Measurements from ENCODE around the gene KATNAL1. TPM values are rescaled to one million over a fixed set of nuclear protein-coding genes. Genes with fewer than 3 reads are reported as not detected.

The KATNAL1 gene
- total RNA-seq, 2 experiments from 2014 or later: 8.6 to 9.0 TPM

DNA sequence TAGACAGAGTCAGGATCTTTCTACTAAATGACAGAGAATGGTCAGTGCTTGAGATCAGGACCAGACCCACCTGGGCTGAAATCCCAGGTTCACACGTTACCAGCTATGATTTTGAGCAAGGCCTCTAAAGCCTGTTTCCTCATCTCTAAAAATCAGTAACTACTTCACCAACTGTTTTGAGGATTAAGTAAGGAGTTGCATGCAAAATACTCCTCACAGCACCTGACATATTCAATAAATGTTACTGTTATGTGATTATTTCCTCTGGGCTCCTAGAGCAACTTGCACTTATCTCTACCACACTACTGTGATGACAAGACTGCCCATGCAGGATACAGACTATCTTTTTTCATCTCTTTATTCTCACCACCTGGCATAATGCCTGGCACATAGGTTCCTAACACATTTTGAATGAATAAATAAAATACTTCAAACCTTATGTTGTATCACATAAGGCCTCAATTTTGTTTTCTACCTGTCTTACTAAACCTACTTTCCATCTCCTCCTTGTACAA lies 1.8 kb downstream of the KATNAL1 start:
- DNase-seq (no peak), ATAC-seq (no peak)
- TF ChIP-seq, protein P1, sequence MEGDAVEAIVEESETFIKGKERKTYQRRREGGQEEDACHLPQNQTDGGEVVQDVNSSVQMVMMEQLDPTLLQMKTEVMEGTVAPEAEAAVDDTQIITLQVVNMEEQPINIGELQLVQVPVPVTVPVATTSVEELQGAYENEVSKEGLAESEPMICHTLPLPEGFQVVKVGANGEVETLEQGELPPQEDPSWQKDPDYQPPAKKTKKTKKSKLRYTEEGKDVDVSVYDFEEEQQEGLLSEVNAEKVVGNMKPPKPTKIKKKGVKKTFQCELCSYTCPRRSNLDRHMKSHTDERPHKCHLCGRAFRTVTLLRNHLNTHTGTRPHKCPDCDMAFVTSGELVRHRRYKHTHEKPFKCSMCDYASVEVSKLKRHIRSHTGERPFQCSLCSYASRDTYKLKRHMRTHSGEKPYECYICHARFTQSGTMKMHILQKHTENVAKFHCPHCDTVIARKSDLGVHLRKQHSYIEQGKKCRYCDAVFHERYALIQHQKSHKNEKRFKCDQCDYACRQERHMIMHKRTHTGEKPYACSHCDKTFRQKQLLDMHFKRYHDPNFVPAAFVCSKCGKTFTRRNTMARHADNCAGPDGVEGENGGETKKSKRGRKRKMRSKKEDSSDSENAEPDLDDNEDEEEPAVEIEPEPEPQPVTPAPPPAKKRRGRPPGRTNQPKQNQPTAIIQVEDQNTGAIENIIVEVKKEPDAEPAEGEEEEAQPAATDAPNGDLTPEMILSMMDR (IDR thresholded peaks at IDR 0.05): no peak
- CTCF ChIA-PET: interaction anchor here (0.7 to 5.2 kb wide), 6 partner anchors 9 to 191 kb away, joined by 3 to 46 read pairs (median 4); no protein-coding TSS in a partner anchor
- Mint-ChIP-seq H3K27ac (no peak overlapping the region), H3K36me3 (ENCODE audit: low read depth) (no peaks in the 10 kb centered on the region), H3K9me3 (no peaks in the 10 kb centered on the region), H3K4me1 (ENCODE audit: low read depth) (peaks cover 17% of the 10 kb centered on the region), H3K4me3 (peak overlapping the region; percentile 42), H3K27me3 (no peaks in the 10 kb centered on the region)
- intact Hi-C loops (cut with micrococcal nuclease): no loop called here
- POLR2A ChIA-PET: interaction anchor here (0.9 kb wide), 1 partner anchor 160 kb away, joined by 3 read pairs; no protein-coding TSS in a partner anchor

DNA sequence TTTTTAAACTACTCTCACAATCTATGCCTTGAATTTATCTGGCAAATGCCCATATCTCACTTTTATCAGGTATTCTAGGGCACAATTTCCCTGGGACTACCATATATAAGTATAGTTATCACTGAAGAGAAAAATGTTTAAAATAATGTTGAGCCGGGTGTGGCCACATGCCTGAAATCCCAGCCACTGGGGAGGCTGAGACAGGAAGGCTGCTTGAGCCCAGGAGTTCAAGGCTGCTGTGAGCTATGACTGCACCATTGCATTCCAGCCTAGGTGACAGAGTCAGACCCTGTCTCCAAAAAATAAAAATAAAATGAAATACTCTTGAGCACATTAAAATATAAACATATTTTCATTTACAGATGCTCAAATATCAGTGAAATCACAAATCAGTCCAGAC lies 4.1 kb downstream of the KATNAL1 start:
- ATAC-seq (no peak), DNase-seq (no peak)
- ChIA-PET POLR2A (no interaction called here), CTCF (interaction anchor here (1.6 to 2.6 kb wide), 2 partner anchors 76 to 189 kb away, joined by 3 to 7 read pairs; no protein-coding TSS in a partner anchor)
- intact Hi-C loops (cut with micrococcal nuclease): no loop called here
- TF ChIP-seq, protein P1 (IDR thresholded peaks at IDR 0.05): no peak
- no peak overlapping the region for H3K4me3 Mint-ChIP-seq
- no peaks in the 10 kb centered on the region for H3K9me3 Mint-ChIP-seq
- peaks cover 13% of the 10 kb centered on the region for H3K4me1 Mint-ChIP-seq (ENCODE audit: low read depth)
- no peaks in the 10 kb centered on the region for H3K36me3 Mint-ChIP-seq (ENCODE audit: low read depth)
- H3K27ac Mint-ChIP-seq: no peak overlapping the region
- no peaks in the 10 kb centered on the region for H3K27me3 Mint-ChIP-seq

DNA sequence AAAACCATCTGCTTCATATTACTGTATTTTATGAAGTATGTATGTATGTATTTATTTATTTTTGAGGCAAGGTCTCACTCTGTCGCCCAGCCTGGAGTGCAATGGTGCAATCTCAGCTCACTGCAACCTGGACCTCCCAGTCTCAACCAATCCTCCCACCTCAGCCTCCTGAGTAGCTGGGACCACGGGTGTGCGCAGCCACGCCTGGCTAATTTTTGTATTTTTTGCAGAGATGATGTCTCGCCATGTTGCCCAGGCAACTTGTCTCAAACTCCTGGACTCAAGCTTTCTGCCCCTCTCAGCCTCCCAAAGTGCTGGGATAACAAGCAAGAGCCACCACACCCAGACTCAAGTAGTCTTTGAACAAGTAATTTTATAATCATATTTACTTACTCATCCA lies 5.5 kb downstream of the KATNAL1 start:
- Mint-ChIP-seq H3K4me3 (no peak overlapping the region), H3K9me3 (no peaks in the 10 kb centered on the region), H3K27me3 (no peaks in the 10 kb centered on the region), H3K36me3 (ENCODE audit: low read depth) (no peaks in the 10 kb centered on the region), H3K4me1 (ENCODE audit: low read depth) (peaks cover 13% of the 10 kb centered on the region), H3K27ac (no peak overlapping the region)
- intact Hi-C loops (cut with micrococcal nuclease): no loop called here
- ChIA-PET CTCF (no interaction called here), POLR2A (no interaction called here)
- DNase-seq: no peak
- ATAC-seq: no peak
- TF ChIP-seq, protein P1 (IDR thresholded peaks at IDR 0.05): no peak

DNA sequence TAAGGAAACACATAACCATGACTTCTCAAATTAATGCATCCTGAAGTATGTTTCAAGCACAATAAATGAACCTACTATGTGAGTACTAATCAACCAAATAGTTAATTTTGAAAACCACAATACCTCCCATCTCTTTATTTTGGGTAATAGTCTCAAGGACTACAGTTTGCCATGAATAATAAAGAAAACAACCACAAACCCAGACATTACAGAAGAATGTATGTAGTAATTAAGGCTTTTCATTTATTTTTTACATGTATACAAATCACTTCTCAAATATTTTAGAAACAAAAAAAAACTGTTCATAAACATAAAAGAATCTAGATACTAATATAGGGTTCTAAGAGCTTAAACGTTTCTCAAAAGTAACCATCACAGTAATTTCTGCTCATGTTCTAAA lies 6.8 kb downstream of the KATNAL1 start:
- intact Hi-C loops (cut with micrococcal nuclease): no loop called here
- ATAC-seq: no peak

DNA sequence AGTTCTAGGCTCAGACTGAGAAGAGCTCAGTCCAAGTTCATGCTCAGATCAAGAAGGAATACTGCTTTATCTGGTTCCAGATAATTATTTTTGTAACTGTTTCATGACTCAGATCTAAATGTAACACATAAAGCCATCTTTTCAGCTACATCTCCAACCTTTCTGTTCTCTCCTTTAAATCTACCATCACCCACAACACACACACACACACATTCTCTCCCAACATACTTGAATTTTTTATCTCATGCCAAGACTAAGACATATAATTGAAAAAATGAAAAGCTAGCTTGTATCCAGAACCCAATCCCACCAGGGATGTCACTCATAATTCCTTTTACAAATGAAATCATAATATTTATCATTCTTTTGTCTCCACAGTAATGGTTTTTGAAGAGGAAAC lies 7.6 kb downstream of the KATNAL1 start:
- TF ChIP-seq, protein P1 (IDR thresholded peaks at IDR 0.05): no peak
- Mint-ChIP-seq H3K27ac (no peak overlapping the region), H3K27me3 (no peaks in the 10 kb centered on the region), H3K36me3 (ENCODE audit: low read depth) (no peaks in the 10 kb centered on the region), H3K9me3 (no peaks in the 10 kb centered on the region), H3K4me3 (no peak overlapping the region), H3K4me1 (ENCODE audit: low read depth) (peaks cover 9% of the 10 kb centered on the region)
- no peak for ATAC-seq
- ChIA-PET POLR2A (no interaction called here), CTCF (interaction anchor here (0.6 to 1.9 kb wide), 3 partner anchors 55 to 396 kb away, joined by 3 to 5 read pairs (median 4); no protein-coding TSS in a partner anchor)
- DNase-seq: no peak
- intact Hi-C loops (cut with micrococcal nuclease): no loop called here

More for the DNA sequence above, 6.8 kb downstream of the KATNAL1 start:
- TF ChIP-seq, protein P1 (IDR thresholded peaks at IDR 0.05): no peak
- Mint-ChIP-seq H3K27me3 (no peaks in the 10 kb centered on the region), H3K27ac (no peak overlapping the region), H3K4me3 (no peak overlapping the region), H3K4me1 (ENCODE audit: low read depth) (peaks cover 9% of the 10 kb centered on the region), H3K36me3 (ENCODE audit: low read depth) (no peaks in the 10 kb centered on the region), H3K9me3 (no peaks in the 10 kb centered on the region)
- no peak for DNase-seq
- CTCF ChIA-PET: no interaction called here
- POLR2A ChIA-PET: no interaction called here

All from activated CD8-positive, alpha-beta T cell treated with anti-CD3 and anti-CD28 coated beads for 36 hours (primary cell).